HS-5 (cell line): ENCODE data around the gene AKAP12.
"Not testable (repeated sequence)": the region's sequence is repeated elsewhere in the genome, so short reads cannot be mapped to it uniquely, and the experiment has no call there.

Source experiments
- DNase-seq: peaks from one replicate; pipeline ENCODE4 v3.0.0-alpha.2; 2012; ENCODE audit warnings: low read depth

Gene AKAP12

GRCh38 chr6:151313066-151313491 is 73.3 kb downstream of the AKAP12 start:
- no peak for DNase-seq

GRCh38 chr6:151315661-151316060 is 75.9 kb downstream of the AKAP12 start:
- DNase-seq, result not testable (repeated sequence)

DNA sequence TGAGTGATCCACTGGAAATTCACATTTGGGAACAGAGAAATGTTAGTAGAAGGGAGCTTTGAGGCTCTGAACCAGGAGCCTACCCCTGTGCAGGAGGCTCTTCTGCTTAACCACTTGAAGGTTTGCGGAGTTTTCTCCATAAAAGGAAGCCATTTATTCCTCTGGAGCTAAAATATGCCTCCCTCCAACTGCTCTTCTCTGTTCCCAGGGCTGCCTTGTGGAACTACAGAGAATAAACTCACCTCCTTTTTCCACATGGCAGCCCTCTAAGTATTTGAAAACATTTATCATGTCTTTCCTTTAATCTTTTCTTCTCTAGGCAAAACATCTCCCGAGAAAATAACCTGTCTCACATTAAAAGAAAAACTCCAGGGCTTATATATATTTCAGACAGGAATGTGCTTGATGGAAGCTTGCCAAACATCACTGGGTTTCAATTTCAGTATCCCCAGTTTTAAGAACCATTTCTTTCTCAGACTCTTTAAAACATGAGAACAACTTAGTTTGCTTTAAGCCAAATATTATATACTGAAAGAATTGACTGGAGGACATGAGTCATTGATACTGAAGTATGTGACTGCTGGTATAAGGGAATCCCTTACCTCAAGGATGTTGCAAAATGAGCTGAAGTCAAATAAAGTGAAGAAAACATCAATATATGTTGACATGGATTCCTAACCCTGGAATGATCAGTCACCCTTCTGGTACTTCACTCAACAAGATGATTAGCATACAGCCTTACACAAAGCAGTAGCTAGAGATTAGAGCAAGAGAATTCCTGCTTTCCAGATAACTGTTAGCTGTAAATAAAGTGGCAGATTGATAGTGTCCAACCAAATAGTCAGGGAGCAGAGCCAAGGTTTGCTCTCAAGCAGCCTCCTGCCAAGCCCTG is 77.6 kb downstream of the AKAP12 start:
- DNase-seq, result peak; percentile 70

GRCh38 chr6:151317995-151318365 is 78.2 kb downstream of the AKAP12 start:
- no peak for DNase-seq

- DNase-seq, result no peak
Measured at GRCh38 chr6:151320140-151320539, 80.4 kb downstream of the AKAP12 start.

- no peak for DNase-seq
Measured at GRCh38 chr6:151321438-151321837, 81.7 kb downstream of the AKAP12 start.

DNA sequence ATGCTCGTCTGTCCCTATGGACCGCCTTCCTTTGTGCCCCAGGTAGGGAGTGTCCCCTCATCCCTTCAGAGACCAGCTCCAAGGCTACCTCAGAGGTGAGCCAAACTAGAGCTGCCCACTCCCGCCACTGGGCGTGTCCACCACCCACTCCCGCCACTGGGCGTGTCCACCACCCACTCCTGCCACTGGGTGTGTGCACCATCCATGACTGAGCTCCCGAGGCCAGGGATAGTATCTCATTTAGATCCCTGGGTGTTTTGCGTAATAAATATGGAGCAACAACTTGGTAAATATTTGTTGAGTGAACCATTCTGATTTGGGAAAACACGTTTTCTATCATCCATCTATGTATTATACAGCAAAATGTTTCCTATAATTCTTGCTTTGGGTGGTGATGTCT is 82.8 kb downstream of the AKAP12 start:
- no peak for DNase-seq

- peak; percentile 80 for DNase-seq
Measured at GRCh38 chr6:151323791-151324487, 84.2 kb downstream of the AKAP12 start.

- DNase-seq, result no peak
Measured at GRCh38 chr6:151324488-151324825, 84.7 kb downstream of the AKAP12 start.

DNA sequence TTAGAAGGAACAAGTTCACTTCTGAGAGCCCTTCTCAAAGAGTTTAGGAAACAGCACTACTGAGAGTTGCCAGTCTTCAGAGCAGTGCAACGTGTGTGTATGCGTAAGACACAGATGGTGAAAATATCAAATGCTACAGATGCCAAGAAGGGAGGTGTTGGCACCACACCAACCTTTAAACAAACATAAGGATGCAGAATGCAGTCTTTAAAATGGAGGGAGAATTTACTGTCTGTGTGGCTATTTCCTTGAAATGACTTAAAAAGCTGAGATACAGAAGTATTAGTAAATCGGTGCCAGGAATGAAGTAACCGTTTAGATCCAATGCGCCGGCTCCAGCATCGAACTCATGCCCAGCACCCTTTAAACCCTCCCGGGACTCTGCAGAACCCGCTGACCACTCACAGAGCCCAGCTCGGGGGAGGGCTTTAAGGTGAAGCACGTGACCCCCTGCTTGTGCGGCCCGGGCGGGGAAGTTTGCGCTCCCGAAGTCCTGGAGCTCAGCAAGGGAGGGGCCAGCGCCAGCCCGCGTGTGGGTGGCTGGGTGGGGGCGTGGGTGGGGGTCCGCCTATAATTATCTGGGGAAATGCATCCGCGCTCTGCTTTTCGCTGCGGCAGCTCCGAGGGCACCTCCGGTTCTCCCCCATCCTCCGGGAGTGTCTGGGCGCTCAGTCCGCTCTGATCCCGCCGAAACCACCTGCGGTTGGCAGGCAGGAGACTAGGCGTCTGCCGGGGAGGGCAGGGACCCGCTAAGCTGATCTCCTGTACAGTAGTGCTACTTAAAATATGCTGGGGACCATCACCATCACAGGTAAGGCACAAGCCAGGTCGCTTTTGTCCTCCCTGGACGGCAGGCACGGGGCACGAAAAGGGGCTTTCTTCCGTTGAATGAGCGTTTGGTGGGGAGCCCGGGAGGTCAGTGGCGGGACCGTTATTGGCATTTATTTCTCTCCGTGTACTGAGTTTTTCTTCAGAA is 85.6 kb downstream of the AKAP12 start:
- DNase-seq, result peak; percentile 19

DNA sequence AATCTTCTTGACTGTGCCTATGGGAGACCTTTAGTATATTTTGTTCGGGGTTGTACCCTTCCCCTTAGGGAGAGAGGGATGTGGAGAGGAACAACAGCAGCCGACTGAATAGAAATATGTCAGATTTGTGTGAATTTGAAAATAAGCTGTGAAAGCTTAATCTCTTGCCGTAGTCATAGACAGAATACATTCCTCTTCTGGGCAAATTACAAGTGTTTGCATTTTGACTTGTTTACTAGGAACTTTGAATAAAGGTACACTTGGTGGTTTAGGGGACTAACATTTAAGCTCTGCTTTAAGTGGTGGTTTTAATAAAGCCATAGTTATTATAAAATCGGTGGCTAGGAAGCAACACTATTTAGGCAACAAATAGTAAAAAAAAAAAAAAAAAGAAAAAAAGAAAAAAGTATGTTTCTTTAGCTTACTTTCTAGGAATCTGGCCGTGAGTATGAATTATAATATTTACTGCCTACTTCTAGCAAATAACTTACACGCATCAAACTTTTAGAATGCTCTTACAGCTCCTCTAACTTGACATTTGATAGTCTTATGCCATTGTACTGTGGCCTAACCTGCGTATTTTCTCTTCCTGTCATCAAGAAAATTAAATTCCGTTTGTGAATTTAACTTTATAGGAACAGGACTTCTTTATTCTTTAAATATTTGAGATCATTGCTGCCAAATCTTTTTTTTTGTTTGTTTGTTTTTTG is 86.5 kb downstream of the AKAP12 start:
- no peak for DNase-seq

GRCh38 chr6:151327101-151327500 is 87.3 kb downstream of the AKAP12 start:
- DNase-seq, result no peak

GRCh38 chr6:151330130-151330696 is 90.4 kb downstream of the AKAP12 start:
- peak; percentile 49 for DNase-seq

- DNase-seq, result no peak
Measured at GRCh38 chr6:151335930-151336329, 96.2 kb downstream of the AKAP12 start.

- DNase-seq, result no peak
Measured at GRCh38 chr6:151338651-151339200, 99.0 kb downstream of the AKAP12 start.

- DNase-seq, result no peak
Measured at GRCh38 chr6:151339369-151339768, 99.6 kb downstream of the AKAP12 start.

- DNase-seq, result no peak
Measured at GRCh38 chr6:151340219-151340978, 100.6 kb downstream of the AKAP12 start.

- no peak for DNase-seq
Measured at GRCh38 chr6:151341476-151342195, 101.9 kb downstream of the AKAP12 start.

- DNase-seq, result not testable (repeated sequence)
Measured at GRCh38 chr6:151342750-151343149, 103.0 kb downstream of the AKAP12 start.
